Lung (tissue), 12 donors: ENCODE measurements around the gene ZDHHC11. TPM values are rescaled to one million over a fixed set of nuclear protein-coding genes. Genes with fewer than 3 reads are reported as not detected.
"Not testable (repeated sequence)": the region's sequence is repeated elsewhere in the genome, so short reads cannot be mapped to it uniquely, and the experiment has no call there.

Experiments used
- ATAC-seq: fragments of 200-7000 bp; cut with Tn5 transposase; one replicate; pipeline ENCODE4 v1.9.1; 2020; ENCODE audit warnings: moderate number of reproducible peaks; ENCODE audit not compliant: insufficient read depth, low FRiP score
- DNase-seq, 3 donors: peaks; one replicate each; pipeline ENCODE4 v3.0.0-alpha.2; 2013 to 2017
- H3K27ac ChIP-seq, 2 donors: one replicate each; pipeline ENCODE4 v1.5.1; 2013; ENCODE audit warnings: mild to moderate bottlenecking in 2 of 2, moderate library complexity in 2 of 2, control low read depth in 1 of 2, inconsistent platforms in 1 of 2, low read depth in 1 of 2, low read length in 1 of 2
- H3K27me3 ChIP-seq, 3 donors: one replicate each; pipeline ENCODE4 v1.5.1; 2013; ENCODE audit warnings: low read length in 2 of 3; ENCODE audit not compliant: control insufficient read depth in 3 of 3, insufficient read depth in 3 of 3
- H3K36me3 ChIP-seq, 4 donors: one replicate each; pipeline ENCODE4 v1.5.1; 2013; ENCODE audit warnings: low read length in 4 of 4, mild to moderate bottlenecking in 1 of 4, moderate library complexity in 1 of 4; ENCODE audit not compliant: control insufficient read depth in 4 of 4, insufficient read depth in 4 of 4
- H3K4me1 ChIP-seq, 5 donors: one replicate each; pipeline ENCODE4 v1.5.1; 2013; ENCODE audit warnings: low read length in 5 of 5, mild to moderate bottlenecking in 2 of 5, moderate library complexity in 1 of 5; ENCODE audit not compliant: control insufficient read depth in 5 of 5, insufficient read depth in 5 of 5
- H3K4me3 ChIP-seq: one replicate; pipeline ENCODE4 v1.5.1; 2013; ENCODE audit warnings: mild to moderate bottlenecking, control low read depth, moderate library complexity
- H3K9ac ChIP-seq, 2 donors: one replicate each; pipeline ENCODE4 v1.5.1; 2013; ENCODE audit warnings: low read length in 2 of 2, control low read depth in 1 of 2; ENCODE audit not compliant: insufficient read depth in 1 of 2
- H3K9me3 ChIP-seq, 4 donors: one replicate each; pipeline ENCODE4 v1.5.1; 2013; ENCODE audit warnings: low read length in 3 of 4, mild to moderate bottlenecking in 1 of 4, moderate library complexity in 1 of 4; ENCODE audit not compliant: control insufficient read depth in 4 of 4, insufficient read depth in 3 of 4
- WGBS, 2 donors: extraction: QIAGEN DNeasy Blood & Tissue Kit; methylation state at CpG; one replicate each; pipeline ENCODE4 v1.1.7; 2013; 5-methylcytosine and 5-hydroxymethylcytosine counted together
- polyA plus RNA-seq, 2 donors: library from polyadenylated mRNA; stranded (reverse); fragments of 200-250 nt; gene quantifications; one replicate each; pipeline ENCODE4 v1.2.1, GENCODE V29; 2013
- total RNA-seq, 2 donors: library from RNA; depleted of rRNA in 1 of 2; stranded (reverse); fragments of >200 nt in 1 of 2; gene quantifications; one replicate each; pipeline ENCODE4 v1.2.1, GENCODE V29; 2014 to 2021
- TF ChIP-seq, protein P1 (sequence below): IDR thresholded peaks from 2 replicates; pipeline ENCODE4 v1.5.1; 2012; ENCODE audit warnings: mild to moderate bottlenecking; ENCODE audit errors: control extremely low read depth, extremely low read depth
- donor health status: control.
- donor health status: control.
- donor health status: Bipolar disorder and iron deficiency.
- donor health status: healthy.
- donor health status: DM: yes; HTN: yes; CAD: no.

The ZDHHC11 gene
- total and polyA plus RNA-seq, 4 donors = 6.8 to 110 (median 20.5) TPM

GRCh38 chr5:763397-763796 lies 87.4 kb downstream of the ZDHHC11 start:
- TF ChIP-seq, protein P1, sequence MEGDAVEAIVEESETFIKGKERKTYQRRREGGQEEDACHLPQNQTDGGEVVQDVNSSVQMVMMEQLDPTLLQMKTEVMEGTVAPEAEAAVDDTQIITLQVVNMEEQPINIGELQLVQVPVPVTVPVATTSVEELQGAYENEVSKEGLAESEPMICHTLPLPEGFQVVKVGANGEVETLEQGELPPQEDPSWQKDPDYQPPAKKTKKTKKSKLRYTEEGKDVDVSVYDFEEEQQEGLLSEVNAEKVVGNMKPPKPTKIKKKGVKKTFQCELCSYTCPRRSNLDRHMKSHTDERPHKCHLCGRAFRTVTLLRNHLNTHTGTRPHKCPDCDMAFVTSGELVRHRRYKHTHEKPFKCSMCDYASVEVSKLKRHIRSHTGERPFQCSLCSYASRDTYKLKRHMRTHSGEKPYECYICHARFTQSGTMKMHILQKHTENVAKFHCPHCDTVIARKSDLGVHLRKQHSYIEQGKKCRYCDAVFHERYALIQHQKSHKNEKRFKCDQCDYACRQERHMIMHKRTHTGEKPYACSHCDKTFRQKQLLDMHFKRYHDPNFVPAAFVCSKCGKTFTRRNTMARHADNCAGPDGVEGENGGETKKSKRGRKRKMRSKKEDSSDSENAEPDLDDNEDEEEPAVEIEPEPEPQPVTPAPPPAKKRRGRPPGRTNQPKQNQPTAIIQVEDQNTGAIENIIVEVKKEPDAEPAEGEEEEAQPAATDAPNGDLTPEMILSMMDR = no peak
- ATAC-seq = no peak
- WGBS, 2 donors = 68 to 85% methylated on average over 5 of the region's 5 CpGs
- Histone ChIP-seq H3K9me3 (no peaks in the 10 kb centered on the region), H3K27me3 (no peaks in the 10 kb centered on the region), H3K4me1 (peaks cover 4 to 12% (median 9%) of the 10 kb centered on the region in 5 donors), H3K27ac (no peak overlapping the region), H3K36me3 (peaks cover 0 to 22% (median 4%) of the 10 kb centered on the region in 4 donors), H3K9ac (no peak overlapping the region), H3K4me3 (no peak overlapping the region)
- DNase-seq = no peak

DNA sequence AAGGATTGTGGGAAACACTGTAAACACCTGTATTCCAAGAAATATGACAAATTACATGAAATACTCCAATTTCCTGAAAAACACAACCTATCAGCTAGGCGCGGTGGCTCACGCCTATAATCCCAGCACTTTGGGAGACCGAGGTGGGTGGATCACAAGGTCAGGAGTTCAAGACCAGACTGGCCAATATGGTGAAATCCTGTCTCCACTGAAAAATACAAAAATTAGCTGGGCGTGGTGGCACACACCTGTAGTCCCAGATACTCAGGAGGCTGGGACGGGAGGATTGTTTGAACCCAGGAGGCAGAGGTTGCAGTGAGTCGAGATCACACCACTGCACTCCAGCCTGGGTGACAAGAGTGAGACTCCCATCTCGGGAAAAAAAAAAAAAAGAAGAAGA lies 87.8 kb downstream of the ZDHHC11 start:
- peaks cover 0 to 22% (median 4%) of the 10 kb centered on the region in 4 donors for H3K36me3 ChIP-seq
- DNase-seq, H3K9me3 ChIP-seq, H3K9ac ChIP-seq, H3K4me3 ChIP-seq, ATAC-seq, H3K27me3 ChIP-seq, H3K27ac ChIP-seq: not testable (repeated sequence)
- H3K4me1 ChIP-seq = peaks cover 7 to 16% (median 13%) of the 10 kb centered on the region in 5 donors
- 92 to 94% methylated on average over 8 of the region's 8 CpGs for WGBS, 2 donors

DNA sequence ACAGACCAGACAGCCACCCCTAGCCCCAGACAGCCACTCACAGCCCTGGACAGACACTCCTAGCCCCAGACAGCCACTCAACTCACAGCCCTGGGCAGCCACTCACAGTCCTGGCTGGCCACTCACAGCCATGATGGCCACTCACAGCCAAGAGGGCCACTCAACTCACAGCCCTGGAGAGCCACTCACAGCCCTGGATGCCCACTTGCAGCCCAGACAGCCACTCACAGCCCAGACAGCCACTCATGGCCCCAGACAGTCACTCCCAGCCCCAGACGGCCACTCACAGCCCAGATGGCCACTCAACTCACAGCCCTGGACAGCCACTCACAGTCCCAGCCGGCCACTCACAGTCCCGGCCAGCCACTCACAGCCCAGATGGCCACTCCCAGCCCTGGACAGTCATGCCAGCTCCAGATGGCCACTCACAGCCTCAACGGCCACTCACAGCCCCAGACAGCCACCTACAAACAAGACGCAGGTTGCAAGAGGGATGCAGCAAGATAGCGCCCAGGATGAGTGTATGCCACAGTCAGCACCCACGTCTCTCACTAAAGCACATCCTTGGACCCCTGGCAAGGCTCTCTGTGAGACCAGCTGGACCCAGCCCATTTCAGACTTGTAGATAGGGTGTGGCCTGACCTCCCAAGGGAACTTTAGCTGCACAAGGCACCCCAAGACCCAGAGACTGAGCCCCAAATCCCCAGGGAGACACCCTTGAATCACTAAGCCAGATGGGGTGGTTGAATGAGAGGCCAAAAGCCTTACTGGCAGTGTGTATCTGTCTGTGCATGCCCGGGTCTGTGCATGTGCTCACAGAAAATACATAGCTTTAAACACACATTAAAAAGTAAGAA lies 88.7 kb downstream of the ZDHHC11 start:
- Histone ChIP-seq H3K4me3 (no peak overlapping the region), H3K27me3 (no peaks in the 10 kb centered on the region), H3K36me3 (peaks cover 0 to 22% (median 3%) of the 10 kb centered on the region in 4 donors), H3K9ac (no peak overlapping the region), H3K27ac (peak overlapping the region in 1 of 2 donors; percentile 49), H3K4me1 (peaks cover 11 to 25% (median 22%) of the 10 kb centered on the region in 5 donors), H3K9me3 (no peaks in the 10 kb centered on the region)
- TF ChIP-seq, protein P1 = no peak
- DNase-seq (peak in 1 of 3 donors; percentile 23), ATAC-seq (peak; percentile 46)
- WGBS, 2 donors = 74 to 87% methylated on average over 8 of the region's 8 CpGs

DNA sequence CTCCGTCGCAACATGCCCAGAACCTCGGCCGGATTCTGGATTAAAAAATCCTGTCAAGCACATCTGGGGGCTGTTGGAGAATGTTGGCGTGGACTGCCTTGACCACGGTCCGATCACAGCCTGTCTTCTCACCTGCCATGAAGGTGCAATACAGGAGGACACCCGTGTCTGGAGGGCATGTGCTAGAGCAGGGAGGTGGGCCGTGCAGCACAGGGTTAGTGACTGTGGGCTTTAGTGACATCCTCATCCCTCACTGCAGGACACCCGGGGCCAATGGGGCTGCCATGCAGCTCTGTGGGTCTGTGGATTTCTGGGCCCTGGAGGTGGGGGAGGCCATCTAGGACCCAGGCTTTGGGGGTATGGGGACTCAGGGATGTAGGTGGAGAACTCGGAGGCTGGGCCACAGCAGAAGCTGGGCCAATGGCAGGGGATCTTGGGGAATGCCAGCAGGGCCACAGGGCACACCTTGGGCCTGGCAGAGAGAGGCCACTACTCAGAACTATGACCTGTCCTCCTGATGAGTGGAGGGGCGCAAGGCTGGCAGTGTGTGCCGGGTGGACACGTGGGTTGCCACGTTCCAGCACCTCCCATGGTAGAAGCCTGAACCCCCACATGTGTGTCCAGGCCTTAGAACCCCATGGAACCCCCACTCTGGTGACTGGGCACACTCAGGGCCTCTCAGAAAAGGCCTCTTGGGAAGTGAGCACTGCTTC lies 89.6 kb downstream of the ZDHHC11 start:
- ATAC-seq (no peak), DNase-seq (peak in 1 of 3 donors; percentile 12)
- no peaks in the 10 kb centered on the region for H3K27me3 ChIP-seq
- H3K36me3 ChIP-seq = peaks cover 0 to 18% (median 2%) of the 10 kb centered on the region in 4 donors
- H3K4me3 ChIP-seq = no peak overlapping the region
- peaks cover 15 to 29% (median 25%) of the 10 kb centered on the region in 5 donors for H3K4me1 ChIP-seq
- WGBS, 2 donors = 84 to 87% methylated on average over 15 of the region's 15 CpGs
- H3K27ac ChIP-seq = peak overlapping the region in 1 of 2 donors; percentile 49
- no peaks in the 10 kb centered on the region for H3K9me3 ChIP-seq
- TF ChIP-seq, protein P1 = no peak
- no peak overlapping the region for H3K9ac ChIP-seq
